Kidney (tissue), 14 donors: ENCODE results near the gene ART1. TPM values are rescaled to one million over a fixed set of nuclear protein-coding genes. Genes with fewer than 3 reads are reported as not detected.

Experiments used
- DNase-seq, 5 donors: peaks; one replicate each; pipeline ENCODE4 v3.0.0-alpha.2; 2013 to 2020
- FAIRE-seq: peaks from 2 replicates; lab custom pipeline; 2012; peaks lifted over from hg19 to GRCh38; lab: Jason Lieb, UNC
- H3K27ac ChIP-seq, 2 donors: one replicate each; pipeline ENCODE4 v1.7.0; 2013; ENCODE audit warnings: low read depth in 2 of 2, low read length in 2 of 2, inconsistent platforms in 1 of 2
- H3K27me3 ChIP-seq: one replicate; pipeline ENCODE4 v1.7.1; 2013; ENCODE audit warnings: low read length, inconsistent platforms; ENCODE audit not compliant: control insufficient read depth, insufficient read depth
- H3K36me3 ChIP-seq, 3 donors: one replicate each; pipeline versions ENCODE4 v1.7.0 to v1.7.1; 2013; ENCODE audit warnings: low read length in 3 of 3, control low read depth in 1 of 3, inconsistent platforms in 1 of 3; ENCODE audit not compliant: insufficient read depth in 3 of 3, control insufficient read depth in 2 of 3
- H3K4me1 ChIP-seq, 3 donors: one replicate each; pipeline versions ENCODE4 v1.7.0 to v1.7.1; 2013; ENCODE audit warnings: low read length in 3 of 3, inconsistent platforms in 1 of 3, low read depth in 1 of 3; ENCODE audit not compliant: control insufficient read depth in 2 of 3, insufficient read depth in 2 of 3
- H3K4me3 ChIP-seq, 3 donors: one replicate each; pipeline versions ENCODE4 v1.7.0 to v1.8.1; 2013; ENCODE audit warnings: low read length in 3 of 3, control low read depth in 1 of 3, inconsistent platforms in 1 of 3
- H3K9ac ChIP-seq, 3 donors: one replicate each; pipeline versions ENCODE4 v1.7.0 to v1.7.1; 2013; ENCODE audit warnings: low read length in 3 of 3, control low read depth in 1 of 3, inconsistent platforms in 1 of 3
- H3K9me3 ChIP-seq, 3 donors: one replicate each; pipeline versions ENCODE4 v1.7.0 to v1.7.1; 2013; ENCODE audit warnings: low read length in 3 of 3, control low read depth in 1 of 3, inconsistent platforms in 1 of 3; ENCODE audit not compliant: control insufficient read depth in 2 of 3, insufficient read depth in 1 of 3
- CTCF ChIP-seq: IDR thresholded peaks from 3 replicates; pipeline ENCODE4 v1.5.1; 2012; ENCODE audit warnings: mild to moderate bottlenecking, moderate library complexity, borderline replicate concordance; ENCODE audit not compliant: insufficient read depth; ENCODE audit errors: extremely low read depth
- intact Hi-C: fragments of 100-400 bp; cut with DNase I; formaldehyde crosslinking; loops from one replicate; pipeline ENCODE4 v1.11.1; 2022
- polyA plus RNA-seq: library from polyadenylated mRNA; stranded (reverse); fragments of 350-450 nt; fragmentation: Illumina TruSeq; extraction: RNeasy Lipid Tissue Mini Kit (QIAGEN cat#74804); gene quantifications from one replicate; pipeline ENCODE4 v1.2.3, GENCODE V29; 2014; ENCODE audit warnings: low read depth, low replicate concordance; ENCODE audit not compliant: insufficient read depth
- total RNA-seq: library from RNA; stranded (reverse); fragmentation: NEBNext Ultra II Directional; extraction: Animal tissue kit (Norgen Biotek cat#: 25700); gene quantifications from one replicate; pipeline ENCODE4 v1.2.1, GENCODE V29; 2021
- donor health status: control.
- donor health status: control.
- donor health status: control.
- donor health status: control.
- donor health status: control.
- donor health status: DM: yes; HTN: yes; CAD: no.
- donor health status: Normal renal cell carcinoma (clear cell type).

The ART1 gene
- total and polyA plus RNA-seq, 2 donors from 2014 or later, result 0.31 TPM; not detected in 1

- FAIRE-seq (no peak), DNase-seq (no peak)
- H3K9me3 ChIP-seq, result no peaks in the 10 kb centered on the region
- TF ChIP-seq CTCF, result no peak
- no peak overlapping the region for H3K27ac ChIP-seq
- no peaks in the 10 kb centered on the region for H3K27me3 ChIP-seq
- H3K36me3 ChIP-seq, result peaks cover 5 to 26% (median 20%) of the 10 kb centered on the region in 3 donors
- no peak overlapping the region for H3K4me3 ChIP-seq
- H3K9ac ChIP-seq, result no peak overlapping the region
- no peaks in the 10 kb centered on the region for H3K4me1 ChIP-seq
- intact Hi-C loops, result no loop called here
Observed at GRCh38 chr11:3710485-3711259, 65.7 kb downstream of the ART1 start.

- H3K27ac ChIP-seq, result no peak overlapping the region
- H3K9me3 ChIP-seq, result no peaks in the 10 kb centered on the region
- no peaks in the 10 kb centered on the region for H3K27me3 ChIP-seq
- FAIRE-seq (no peak), DNase-seq (no peak)
- no peaks in the 10 kb centered on the region for H3K4me1 ChIP-seq
- no peak overlapping the region for H3K4me3 ChIP-seq
- no peak for TF ChIP-seq CTCF
- no peak overlapping the region for H3K9ac ChIP-seq
- H3K36me3 ChIP-seq, result peaks cover 6 to 30% (median 18%) of the 10 kb centered on the region in 3 donors
- intact Hi-C loops, result no loop called here
Observed at GRCh38 chr11:3712274-3712673, 67.3 kb downstream of the ART1 start.

Other genes starting within 250 kb of the ART1 start
- gene ART5, start 3.1 kb upstream of the ART1 start, total RNA-seq, result not detected
- 2.8 TPM for gene ART5, start 3.1 kb upstream of the ART1 start, polyA plus RNA-seq
- 1.2 TPM for gene CHRNA10, start 26.3 kb downstream of the ART1 start, total RNA-seq
- 0.39 TPM for gene CHRNA10, start 26.3 kb downstream of the ART1 start, polyA plus RNA-seq
- gene NUP98, start 152.4 kb downstream of the ART1 start, total RNA-seq, result 67.6 TPM
- 23.8 TPM for gene NUP98, start 152.4 kb downstream of the ART1 start, polyA plus RNA-seq
- gene PGAP2, start 163.4 kb downstream of the ART1 start, total RNA-seq, result 19.5 TPM
- gene PGAP2, start 163.4 kb downstream of the ART1 start, polyA plus RNA-seq, result 17.5 TPM
- gene RHOG, start 195.8 kb downstream of the ART1 start, total RNA-seq, result 56.0 TPM
- gene RHOG, start 195.8 kb downstream of the ART1 start, polyA plus RNA-seq, result 43.1 TPM
- 68.0 TPM for gene STIM1, start 210.5 kb downstream of the ART1 start, total RNA-seq
- 15.7 TPM for gene STIM1, start 210.5 kb downstream of the ART1 start, polyA plus RNA-seq